ENCODE results near the gene CCDC136.

CCDC136 gene

GRCh38 chr7:128833148-128833945, 41.6 kb downstream of the CCDC136 start:
- DNase-seq, result no peak

GRCh38 chr7:128833946-128834325, 42.2 kb downstream of the CCDC136 start:
- no peak for DNase-seq

- no peak for DNase-seq
These were observed 43.5 kb downstream of the CCDC136 start for GRCh38 chr7:128835231-128835751.

- no peak for DNase-seq
These were observed 44.2 kb downstream of the CCDC136 start for GRCh38 chr7:128835790-128836641.

GRCh38 chr7:128836729-128837348, 45.1 kb downstream of the CCDC136 start:
- DNase-seq, result no peak

GRCh38 chr7:128837521-128837921, 45.8 kb downstream of the CCDC136 start:
- no peak for DNase-seq

GRCh38 chr7:128838109-128838779, 46.5 kb downstream of the CCDC136 start:
- DNase-seq, result no peak

- DNase-seq, result no peak
These were observed 47.4 kb downstream of the CCDC136 start for GRCh38 chr7:128838981-128839731.

GRCh38 chr7:128839751-128840177, 48.0 kb downstream of the CCDC136 start:
- no peak for DNase-seq

GRCh38 chr7:128840326-128841170, 48.8 kb downstream of the CCDC136 start:
- no peak for DNase-seq

- no peak for DNase-seq
These were observed 49.5 kb downstream of the CCDC136 start for GRCh38 chr7:128841171-128841690.

- peak; percentile 58 to 65 for DNase-seq
These were observed 50.3 kb downstream of the CCDC136 start for GRCh38 chr7:128841921-128842673.

- DNase-seq, result no peak
These were observed 51.2 kb downstream of the CCDC136 start for GRCh38 chr7:128842674-128843641.

GRCh38 chr7:128843938-128844621, 52.3 kb downstream of the CCDC136 start:
- DNase-seq, result no peak

GRCh38 chr7:128844777-128845311, 53.1 kb downstream of the CCDC136 start:
- DNase-seq, result no peak

- no peak for DNase-seq
These were observed 53.7 kb downstream of the CCDC136 start for GRCh38 chr7:128845475-128845874.

- no peak for DNase-seq
These were observed 54.2 kb downstream of the CCDC136 start for GRCh38 chr7:128845987-128846386.

Measured in stimulated activated CD4-positive, alpha-beta T cell treated with anti-CD3 and anti-CD28 coated beads, Interleukin-2, amount 100 ng/mL, for 48 hours (primary cell).